IMR-90 (cell line): ENCODE data around the gene RHOB. TPM values are rescaled to one million over a fixed set of nuclear protein-coding genes. Genes with fewer than 3 reads are reported as not detected.

Source experiments
- ATAC-seq: fragments of 200-7000 bp; cut with Tn5 transposase; 2 replicates; pipeline ENCODE4 v1.9.1; 2020; ENCODE audit warnings: low read depth, mild to moderate bottlenecking, moderate library complexity
- BruUV-seq: library from RNA; stranded (reverse); fragments of 400-500 nt; replicated peaks from 2 replicates; lab custom pipeline; 2021; lab: Mats Ljungman, UMichigan
- CTCF ChIA-PET: fragments of 300-600 bp; formaldehyde crosslinking; extraction: SDS; loops from one replicate; lab custom pipeline; 2021; ENCODE audit warnings: antibody characterized with exemption; lab: Yijun Ruan, JAX
- POLR2A ChIA-PET: fragments of 300-600 bp; sonication (Branson Sonifier 250); formaldehyde crosslinking; loops from one replicate; lab custom pipeline; 2022; ENCODE audit warnings: antibody characterized with exemption; ENCODE audit not compliant: unreplicated experiment; lab: Charles Lee
- DNase-seq: peaks from one replicate; pipeline ENCODE4 v3.0.0; 2013
- H2AFZ ChIP-seq: replicated peaks from 2 replicates; pipeline ENCODE3; 2013; ENCODE audit warnings: low read length, mild to moderate bottlenecking; ENCODE audit not compliant: poor library complexity
- H2AK5ac ChIP-seq: 2 replicates; pipeline ENCODE4 v1.6.1; 2013; ENCODE audit warnings: low read depth, low read length, inconsistent platforms
- H2AK9ac ChIP-seq: replicated peaks from 2 replicates; pipeline ENCODE3; 2013; ENCODE audit warnings: mild to moderate bottlenecking, low read depth, low read length, moderate library complexity; ENCODE audit not compliant: poor library complexity
- H2BK120ac ChIP-seq: 2 replicates; pipeline ENCODE4 v1.6.1; 2013; ENCODE audit warnings: low read depth, low read length, inconsistent platforms
- H2BK15ac ChIP-seq: 3 replicates; pipeline ENCODE4 v1.6.1; 2013; ENCODE audit warnings: low read depth, low read length, inconsistent platforms
- H2BK20ac ChIP-seq: 2 replicates; pipeline ENCODE4 v1.6.1; 2013; ENCODE audit warnings: low read depth, mild to moderate bottlenecking, inconsistent platforms, low read length, moderate library complexity
- H2BK5ac ChIP-seq: 2 replicates; pipeline ENCODE4 v1.6.1; 2013; ENCODE audit warnings: mild to moderate bottlenecking, low read depth, low read length, inconsistent platforms; ENCODE audit not compliant: poor library complexity, severe bottlenecking
- H3K14ac ChIP-seq: replicated peaks from 2 replicates; pipeline ENCODE4 v1.6.1; 2013; ENCODE audit warnings: low read depth, low read length, inconsistent platforms
- H3K18ac ChIP-seq: 2 replicates; pipeline ENCODE4 v1.6.1; 2013; ENCODE audit warnings: low read depth, low read length, control low read depth
- H3K23ac ChIP-seq: 2 replicates; pipeline ENCODE4 v1.6.1; 2013; ENCODE audit warnings: low read depth, low read length, inconsistent platforms
- H3K27ac ChIP-seq: 2 replicates; pipeline ENCODE4 v1.5.1; 2013; ENCODE audit warnings: mild to moderate bottlenecking, control low read depth, low read length; ENCODE audit not compliant: insufficient read depth
- H3K27me3 ChIP-seq: 2 replicates; pipeline ENCODE4 v1.6.1; 2013; ENCODE audit warnings: low read length; ENCODE audit not compliant: control insufficient read depth, insufficient read depth
- H3K36me3 ChIP-seq: 2 replicates; pipeline ENCODE4 v1.6.1; 2013; ENCODE audit warnings: low read length, mixed read lengths; ENCODE audit not compliant: control insufficient read depth, insufficient read depth
- H3K4ac ChIP-seq: 2 replicates; pipeline ENCODE4 v1.6.1; 2013; ENCODE audit warnings: low read depth, low read length, inconsistent platforms
- H3K4me1 ChIP-seq: 2 replicates; pipeline ENCODE4 v1.6.1; 2013; ENCODE audit warnings: low read length, mixed read lengths; ENCODE audit not compliant: control insufficient read depth, insufficient read depth
- H3K4me2 ChIP-seq: 2 replicates; pipeline ENCODE4 v1.6.1; 2013; ENCODE audit warnings: low read depth, mild to moderate bottlenecking, control low read depth, low read length, moderate library complexity
- H3K4me3 ChIP-seq: 2 replicates; pipeline ENCODE4 v1.5.1; 2013; ENCODE audit warnings: low read depth, mild to moderate bottlenecking, control low read depth, low read length, moderate library complexity; ENCODE audit not compliant: insufficient read depth
- H3K56ac ChIP-seq: 2 replicates; pipeline ENCODE4 v1.6.1; 2013; ENCODE audit warnings: low read length, inconsistent platforms; ENCODE audit not compliant: insufficient read depth; ENCODE audit errors: extremely low read depth
- H3K79me1 ChIP-seq, 2 experiments: 2 replicates each; pipeline ENCODE4 v1.6.1; 2013; ENCODE audit warnings: low read length in 2 of 2, inconsistent platforms in 1 of 2, low read depth in 1 of 2
- H3K9ac ChIP-seq: 2 replicates; pipeline ENCODE4 v1.6.1; 2013; ENCODE audit warnings: low read depth, low read length, control low read depth
- H3K9me1 ChIP-seq: 2 replicates; pipeline ENCODE4 v1.6.1; 2013; ENCODE audit warnings: low read length, inconsistent platforms; ENCODE audit not compliant: insufficient read depth
- H3K9me3 ChIP-seq: 2 replicates; pipeline ENCODE4 v1.6.1; 2013; ENCODE audit warnings: low read length; ENCODE audit not compliant: control insufficient read depth, insufficient read depth
- H4K20me1 ChIP-seq: 2 replicates; pipeline ENCODE4 v1.6.1; 2013; ENCODE audit warnings: low read length, inconsistent platforms; ENCODE audit not compliant: insufficient read depth
- H4K5ac ChIP-seq: 2 replicates; pipeline ENCODE4 v1.6.1; 2013; ENCODE audit warnings: mild to moderate bottlenecking, low read depth, low read length, control low read depth
- H4K8ac ChIP-seq, 2 experiments: 2 replicates each; pipeline ENCODE4 v1.6.1; 2013; ENCODE audit warnings: low read depth in 2 of 2, low read length in 2 of 2, control low read depth in 1 of 2, inconsistent platforms in 1 of 2
- H4K91ac ChIP-seq: 2 replicates; pipeline ENCODE4 v1.6.1; 2013; ENCODE audit warnings: low read depth, low read length, inconsistent platforms; ENCODE audit not compliant: insufficient read depth
- BHLHE40 ChIP-seq: fragments of 150-350 bp; IDR thresholded peaks from 2 replicates; pipeline ENCODE4 v1.6.1; 2016; ENCODE audit warnings: mild to moderate bottlenecking, low read depth, low read length
- CEBPB ChIP-seq: IDR thresholded peaks from 2 replicates; pipeline ENCODE4 v1.6.1; 2012; ENCODE audit warnings: low read depth, low read length, improper control_type of control experiment
- CHD1 ChIP-seq: IDR thresholded peaks from 2 replicates; pipeline ENCODE4 v1.6.1; 2012; ENCODE audit warnings: low read depth, low read length, improper control_type of control experiment
- ELK1 ChIP-seq: fragments of 150-350 bp; IDR thresholded peaks from 2 replicates; pipeline ENCODE4 v1.6.1; 2016; ENCODE audit warnings: low read depth, mild to moderate bottlenecking, low read length, moderate library complexity, borderline replicate concordance
- FOS ChIP-seq: fragments of 150-350 bp; IDR thresholded peaks from 2 replicates; pipeline ENCODE4 v1.6.1; 2016; ENCODE audit warnings: low read depth, low read length
- MAFK ChIP-seq: IDR thresholded peaks from 2 replicates; pipeline ENCODE4 v1.6.1; 2012; ENCODE audit warnings: low read depth, low read length, improper control_type of control experiment
- MAZ ChIP-seq: IDR thresholded peaks from 2 replicates; pipeline ENCODE4 v1.6.1; 2012; ENCODE audit warnings: low read depth, mild to moderate bottlenecking, low read length, improper control_type of control experiment, moderate library complexity, borderline replicate concordance
- MXI1 ChIP-seq: IDR thresholded peaks from 2 replicates; pipeline ENCODE4 v1.6.1; 2012; ENCODE audit warnings: low read depth, mild to moderate bottlenecking, low read length, moderate library complexity, borderline replicate concordance
- POLR2A ChIP-seq: IDR thresholded peaks from 2 replicates; pipeline ENCODE4 v1.6.1; 2012; ENCODE audit warnings: mild to moderate bottlenecking, low read depth, low read length
- RAD21 ChIP-seq: IDR thresholded peaks from 2 replicates; pipeline ENCODE4 v1.6.1; 2012; ENCODE audit warnings: low read length, improper control_type of control experiment
- RCOR1 ChIP-seq: IDR thresholded peaks from 2 replicates; pipeline ENCODE4 v1.6.1; 2012; ENCODE audit warnings: mild to moderate bottlenecking, low read length, improper control_type of control experiment; ENCODE audit not compliant: insufficient replicate concordance
- RFX5 ChIP-seq: IDR thresholded peaks from 2 replicates; pipeline ENCODE4 v1.8.0; 2012; ENCODE audit warnings: low read depth, mild to moderate bottlenecking, low read length, moderate library complexity
- SMC3 ChIP-seq: fragments of 150-350 bp; IDR thresholded peaks from 2 replicates; pipeline ENCODE4 v1.6.1; 2016; ENCODE audit warnings: low read depth, mild to moderate bottlenecking, antibody characterized with exemption, low read length, moderate library complexity
- WGBS, 2 experiments: methylation state at CpG; one replicate each; pipeline versions ENCODE4 v1.1.5 to v1.1.7; 2013; ENCODE audit warnings: missing lambda C conversion rate in 2 of 2; ENCODE audit not compliant: insufficient read length in 1 of 2; ENCODE audit errors: extremely low coverage in 2 of 2; 5-methylcytosine and 5-hydroxymethylcytosine counted together
- dilution Hi-C: fragments of 300-500 bp; cut with HindIII; formaldehyde crosslinking; loops from one replicate; pipeline ENCODE4 v1.14.3; 2018; ENCODE audit warnings: low sequenced_read_pairs; ENCODE audit not compliant: unreplicated experiment
- in situ Hi-C: fragments of 300-500 bp; cut with MboI; formaldehyde crosslinking; loops from 3 replicates; pipeline ENCODE4 v1.14.3; 2019; ENCODE audit warnings: low sequenced_read_pairs, inconsistent platforms, mixed read lengths
- intact Hi-C: fragments of 100-400 bp; cut with micrococcal nuclease; formaldehyde crosslinking; loops from 2 replicates; pipeline ENCODE4 v1.10.0; 2022
- polyA plus RNA-seq, 3 experiments: library from polyadenylated mRNA; depleted of rRNA; stranded (reverse); fragments of >200 nt; gene quantifications; 2 replicates each; pipeline ENCODE4 v1.2.3, GENCODE V29; 2012; ENCODE audit warnings: low replicate concordance in 1 of 3
- total RNA-seq: library from RNA; depleted of rRNA; stranded (reverse); fragments of >200 nt; gene quantifications from 2 replicates; pipeline ENCODE4 v1.2.3, GENCODE V29; 2012
- TF ChIP-seq, protein P1 (sequence below): fragments of 150-350 bp; IDR thresholded peaks from 2 replicates; pipeline ENCODE4 v1.6.1; 2017; ENCODE audit warnings: mild to moderate bottlenecking, antibody characterized with exemption, low read length, low read depth

RHOB gene
- total and polyA plus RNA-seq, 2 of the 4 experiments (the other 2 are of a cell fraction) = 112 to 149 TPM

DNA sequence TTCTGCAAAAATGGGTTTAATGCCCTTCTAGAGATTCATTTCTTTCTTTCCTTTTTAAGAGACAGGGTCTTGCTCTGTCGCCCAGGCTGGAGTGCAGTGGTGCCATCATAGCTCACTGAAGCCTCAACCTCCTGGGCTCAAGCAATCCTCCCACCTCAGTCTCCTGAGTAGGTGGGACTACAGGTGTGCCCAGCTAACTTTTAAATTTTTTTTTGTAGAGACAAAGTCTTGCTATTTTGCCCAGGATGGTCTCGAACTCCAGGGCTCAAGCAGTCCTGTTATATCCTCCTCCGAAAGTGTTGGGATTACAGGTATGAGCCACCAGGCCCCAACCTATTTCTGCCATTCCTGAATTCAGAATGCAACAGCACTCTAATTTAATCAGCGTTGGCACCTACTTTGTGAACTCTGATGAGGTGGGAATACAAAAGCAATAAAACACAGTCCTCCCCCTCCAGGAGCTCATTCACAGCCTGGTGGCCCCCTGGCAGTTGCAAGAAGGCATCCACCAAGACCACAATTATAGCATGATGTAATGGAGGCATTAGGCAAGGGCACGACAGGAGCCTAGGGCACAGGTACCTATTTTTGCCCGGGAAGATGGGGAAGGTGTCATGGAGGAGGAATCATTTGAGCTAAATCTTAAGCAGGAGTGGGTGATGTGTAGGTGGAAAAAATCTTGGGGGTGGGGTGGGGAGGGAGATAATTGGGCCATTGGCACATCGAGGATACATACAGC is 5.1 kb downstream of the RHOB start:
- Histone ChIP-seq H2AK9ac (no peak overlapping the region), H3K9me1 (peaks cover 4% of the 10 kb centered on the region), H4K20me1 (peaks cover 44% of the 10 kb centered on the region), H3K4me2 (no peak overlapping the region), H2BK120ac (no peak overlapping the region), H3K36me3 (peaks cover 6% of the 10 kb centered on the region), H3K18ac (no peak overlapping the region), H3K56ac (no peak overlapping the region), H3K14ac (no peak overlapping the region), H4K8ac (no peak overlapping the region), H3K9me3 (no peaks in the 10 kb centered on the region), H4K91ac (no peak overlapping the region), H3K9ac (no peak overlapping the region), H3K27ac (no peak overlapping the region), H3K4me3 (no peak overlapping the region), H4K5ac (no peak overlapping the region), H3K23ac (no peak overlapping the region), H2BK15ac (no peak overlapping the region), H3K4ac (no peak overlapping the region), H3K4me1 (peaks cover 17% of the 10 kb centered on the region), H3K27me3 (no peaks in the 10 kb centered on the region), H3K79me1 (peaks cover 3 to 30% of the 10 kb centered on the region in 2 experiments), H2BK20ac (no peak overlapping the region), H2BK5ac (no peak overlapping the region), H2AFZ (no peak overlapping the region), H2AK5ac (no peak overlapping the region)
- DNase-seq (no peak), ATAC-seq (no peak)
- in situ Hi-C loops (loop anchor here (5.0 kb wide), 1 partner anchor 40 kb away; no protein-coding TSS in a partner anchor), intact Hi-C loops (loop anchor here (2.0 kb wide), 2 partner anchors 43 to 149 kb away; no protein-coding TSS in a partner anchor), dilution Hi-C loops (no loop called here)
- POLR2A ChIA-PET = no interaction called here
- no CpG with 5 or more reads among the region's 7 CpGs for WGBS, 2 experiments
- no TSS peak for BruUV-seq
- CTCF ChIA-PET = interaction anchor here (0.7 kb wide), 1 partner anchor 13 kb away, joined by 3 read pairs; no protein-coding TSS in a partner anchor
- TF ChIP-seq SMC3 (no peak), RCOR1 (no peak), RFX5 (no peak), POLR2A (no peak), RAD21 (no peak), MAZ (no peak), ELK1 (no peak), BHLHE40 (no peak), MXI1 (no peak), FOS (no peak), MAFK (no peak), CHD1 (no peak), CEBPB (no peak)
- TF ChIP-seq, protein P1, sequence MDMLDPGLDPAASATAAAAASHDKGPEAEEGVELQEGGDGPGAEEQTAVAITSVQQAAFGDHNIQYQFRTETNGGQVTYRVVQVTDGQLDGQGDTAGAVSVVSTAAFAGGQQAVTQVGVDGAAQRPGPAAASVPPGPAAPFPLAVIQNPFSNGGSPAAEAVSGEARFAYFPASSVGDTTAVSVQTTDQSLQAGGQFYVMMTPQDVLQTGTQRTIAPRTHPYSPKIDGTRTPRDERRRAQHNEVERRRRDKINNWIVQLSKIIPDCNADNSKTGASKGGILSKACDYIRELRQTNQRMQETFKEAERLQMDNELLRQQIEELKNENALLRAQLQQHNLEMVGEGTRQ = no peak
